ENCODE data around the gene VANGL2. TPM values are rescaled to one million over a fixed set of nuclear protein-coding genes. Genes with fewer than 3 reads are reported as not detected.

The VANGL2 gene
- total RNA-seq, 1 donor from 2014 or later: 5.5 TPM

GRCh38 chr1:160357286-160358002 lies 42.9 kb upstream of the VANGL2 start:
- Mint-ChIP-seq H3K4me3 (no peak overlapping the region), H3K27me3 (no peaks in the 10 kb centered on the region), H3K9me3 (no peaks in the 10 kb centered on the region), H3K27ac (no peak overlapping the region), H3K4me1 (no peaks in the 10 kb centered on the region), H3K36me3 (ENCODE audit: low read depth) (peaks cover 86% of the 10 kb centered on the region)
- no peak for DNase-seq
- no peak for ATAC-seq (ENCODE audit: low read depth)
- TF ChIP-seq, protein P1, sequence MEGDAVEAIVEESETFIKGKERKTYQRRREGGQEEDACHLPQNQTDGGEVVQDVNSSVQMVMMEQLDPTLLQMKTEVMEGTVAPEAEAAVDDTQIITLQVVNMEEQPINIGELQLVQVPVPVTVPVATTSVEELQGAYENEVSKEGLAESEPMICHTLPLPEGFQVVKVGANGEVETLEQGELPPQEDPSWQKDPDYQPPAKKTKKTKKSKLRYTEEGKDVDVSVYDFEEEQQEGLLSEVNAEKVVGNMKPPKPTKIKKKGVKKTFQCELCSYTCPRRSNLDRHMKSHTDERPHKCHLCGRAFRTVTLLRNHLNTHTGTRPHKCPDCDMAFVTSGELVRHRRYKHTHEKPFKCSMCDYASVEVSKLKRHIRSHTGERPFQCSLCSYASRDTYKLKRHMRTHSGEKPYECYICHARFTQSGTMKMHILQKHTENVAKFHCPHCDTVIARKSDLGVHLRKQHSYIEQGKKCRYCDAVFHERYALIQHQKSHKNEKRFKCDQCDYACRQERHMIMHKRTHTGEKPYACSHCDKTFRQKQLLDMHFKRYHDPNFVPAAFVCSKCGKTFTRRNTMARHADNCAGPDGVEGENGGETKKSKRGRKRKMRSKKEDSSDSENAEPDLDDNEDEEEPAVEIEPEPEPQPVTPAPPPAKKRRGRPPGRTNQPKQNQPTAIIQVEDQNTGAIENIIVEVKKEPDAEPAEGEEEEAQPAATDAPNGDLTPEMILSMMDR (IDR thresholded peaks at IDR 0.05): no peak
- intact Hi-C loops (cut with micrococcal nuclease): no loop called here
- CTCF ChIA-PET: no interaction called here
- POLR2A ChIA-PET: no interaction called here

DNA sequence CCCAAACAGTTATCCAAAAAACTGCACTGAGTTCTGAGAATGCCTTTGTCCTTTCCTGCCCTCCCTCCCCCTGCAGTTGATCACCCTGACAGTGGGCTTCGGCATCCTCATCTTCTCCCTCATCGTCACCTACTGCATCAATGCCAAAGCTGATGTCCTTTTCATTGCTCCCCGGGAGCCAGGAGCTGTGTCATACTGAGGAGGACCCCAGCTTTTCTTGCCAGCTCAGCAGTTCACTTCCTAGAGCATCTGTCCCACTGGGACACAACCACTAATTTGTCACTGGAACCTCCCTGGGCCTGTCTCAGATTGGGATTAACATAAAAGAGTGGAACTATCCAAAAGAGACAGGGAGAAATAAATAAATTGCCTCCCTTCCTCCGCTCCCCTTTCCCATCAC lies 42.3 kb upstream of the VANGL2 start:
- POLR2A ChIA-PET: no interaction called here
- Mint-ChIP-seq H3K9me3 (no peaks in the 10 kb centered on the region), H3K27me3 (no peaks in the 10 kb centered on the region), H3K4me1 (no peaks in the 10 kb centered on the region), H3K4me3 (no peak overlapping the region), H3K27ac (no peak overlapping the region), H3K36me3 (ENCODE audit: low read depth) (peaks cover 80% of the 10 kb centered on the region)
- DNase-seq (no peak), ATAC-seq (ENCODE audit: low read depth) (no peak)
- intact Hi-C loops (cut with micrococcal nuclease): no loop called here
- CTCF ChIA-PET: no interaction called here
- TF ChIP-seq, protein P1 (IDR thresholded peaks at IDR 0.05): no peak

DNA sequence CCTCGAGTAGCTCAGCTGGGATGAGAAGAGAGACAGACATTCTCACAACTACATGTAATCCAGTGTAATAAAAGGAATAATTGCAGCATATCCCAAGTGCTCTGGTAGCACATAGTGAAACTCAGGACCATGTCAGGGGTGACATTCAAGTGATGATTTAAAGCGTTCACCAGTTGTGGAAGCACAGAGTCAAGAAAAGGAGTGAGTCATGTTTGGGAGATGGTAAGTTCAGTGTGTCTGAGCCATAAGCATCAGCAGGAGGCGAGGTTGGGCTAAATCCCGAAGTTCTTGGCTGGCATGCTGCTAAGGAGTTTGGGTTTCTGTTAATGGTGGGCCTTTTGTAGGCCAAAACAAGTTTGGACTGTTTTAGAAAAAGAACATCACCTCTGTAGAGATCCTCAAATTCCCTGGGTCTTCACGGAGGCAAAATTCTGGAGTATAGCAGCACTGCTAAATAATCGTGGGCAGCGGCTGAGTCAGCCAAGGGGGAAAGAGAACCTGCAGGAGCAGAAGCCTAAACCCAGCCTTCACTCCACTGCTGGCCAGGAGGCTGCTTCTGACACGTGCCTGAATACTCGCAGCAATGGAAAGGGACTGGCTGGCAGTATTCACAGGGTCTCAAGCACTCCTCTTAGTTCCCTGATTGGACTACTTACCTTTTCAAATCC lies 40.7 kb upstream of the VANGL2 start:
- ChIA-PET CTCF (no interaction called here), POLR2A (no interaction called here)
- intact Hi-C loops (cut with micrococcal nuclease): no loop called here
- ATAC-seq (ENCODE audit: low read depth) (no peak), DNase-seq (no peak)
- TF ChIP-seq, protein P1 (IDR thresholded peaks at IDR 0.05): no peak
- Mint-ChIP-seq H3K4me3 (no peak overlapping the region), H3K27ac (no peak overlapping the region), H3K9me3 (no peaks in the 10 kb centered on the region), H3K4me1 (no peaks in the 10 kb centered on the region), H3K36me3 (ENCODE audit: low read depth) (peaks cover 64% of the 10 kb centered on the region), H3K27me3 (no peaks in the 10 kb centered on the region)

- H3K36me3 Mint-ChIP-seq (ENCODE audit: low read depth): peaks cover 58% of the 10 kb centered on the region
- no peak overlapping the region for H3K27ac Mint-ChIP-seq
- H3K4me3 Mint-ChIP-seq: no peak overlapping the region
- H3K9me3 Mint-ChIP-seq: no peaks in the 10 kb centered on the region
- ChIA-PET CTCF (interaction anchor here (0.8 kb wide), 1 partner anchor 16 kb away, joined by 3 read pairs; no protein-coding TSS in a partner anchor), POLR2A (no interaction called here)
- DNase-seq: no peak
- H3K4me1 Mint-ChIP-seq: no peaks in the 10 kb centered on the region
- no peaks in the 10 kb centered on the region for H3K27me3 Mint-ChIP-seq
- TF ChIP-seq, protein P1 (IDR thresholded peaks at IDR 0.05): no peak
- intact Hi-C loops (cut with micrococcal nuclease): no loop called here
- no peak for ATAC-seq (ENCODE audit: low read depth)
Observed at GRCh38 chr1:160360227-160360695, 40.1 kb upstream of the VANGL2 start.

- no peak overlapping the region for H3K27ac Mint-ChIP-seq
- intact Hi-C loops (cut with micrococcal nuclease): no loop called here
Observed at GRCh38 chr1:160361199-160361598, 39.2 kb upstream of the VANGL2 start.

More at GRCh38 chr1:160361199-160361598, 39.2 kb upstream of the VANGL2 start:
- ChIA-PET CTCF (interaction anchor here (0.8 kb wide), 1 partner anchor 16 kb away, joined by 3 read pairs; no protein-coding TSS in a partner anchor), POLR2A (no interaction called here)
- H3K4me1 Mint-ChIP-seq: no peaks in the 10 kb centered on the region
- ATAC-seq (ENCODE audit: low read depth) (no peak), DNase-seq (no peak)
- H3K9me3 Mint-ChIP-seq: no peaks in the 10 kb centered on the region
- no peaks in the 10 kb centered on the region for H3K27me3 Mint-ChIP-seq
- TF ChIP-seq, protein P1 (IDR thresholded peaks at IDR 0.05): no peak
- H3K36me3 Mint-ChIP-seq (ENCODE audit: low read depth): peaks cover 49% of the 10 kb centered on the region
- no peak overlapping the region for H3K4me3 Mint-ChIP-seq
